ENCODE data around the gene SYT1.

The SYT1 gene

DNA sequence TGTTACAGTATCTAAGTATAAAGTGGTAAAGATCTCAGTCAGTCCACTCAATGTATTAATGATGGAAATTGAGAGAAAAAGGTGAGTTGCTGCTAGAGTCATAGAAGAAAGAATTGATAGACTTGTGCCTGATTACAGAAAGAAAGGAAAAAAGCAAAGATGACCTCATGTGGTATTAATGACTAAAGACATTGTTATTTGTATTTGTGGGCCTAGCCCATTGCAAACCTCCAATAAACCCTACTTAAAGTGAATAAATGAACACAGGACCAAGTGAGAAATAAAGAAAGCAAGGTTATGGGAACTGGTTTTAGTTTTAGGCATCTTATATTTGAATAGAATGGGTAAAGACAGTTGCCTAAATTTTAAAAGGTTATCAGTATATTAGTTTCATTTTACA, 105.5 kb downstream of the SYT1 start:
- TF ChIP-seq PPARA (CRISPR knock-in tag; IDR thresholded peaks at IDR 0.05; ENCODE audit: borderline replicate concordance) (no peak), CREB5 (CRISPR knock-in tag; IDR thresholded peaks at IDR 0.05; ENCODE audit: low read depth) (no peak), ZNF8 (CRISPR knock-in tag; IDR thresholded peaks at IDR 0.05) (no peak), CSDC2 (CRISPR knock-in tag; IDR thresholded peaks at IDR 0.05) (no peak), ISL1 (CRISPR knock-in tag; IDR thresholded peaks at IDR 0.05) (no peak), ZC3H10 (CRISPR knock-in tag; IDR thresholded peaks at IDR 0.05) (no peak), TSHZ2 (CRISPR knock-in tag; IDR thresholded peaks at IDR 0.05) (no peak), ZNF565 (CRISPR knock-in tag; conservative IDR thresholded peaks at IDR 0.05; ENCODE audit: low read depth) (no peak), CSRNP3 (CRISPR knock-in tag; IDR thresholded peaks at IDR 0.05) (no peak), RARB (CRISPR knock-in tag; IDR thresholded peaks at IDR 0.05) (no peak), TCF4 (CRISPR knock-in tag; IDR thresholded peaks at IDR 0.05; ENCODE audit: borderline replicate concordance) (no peak), TOX (CRISPR knock-in tag; IDR thresholded peaks at IDR 0.05; ENCODE audit: borderline replicate concordance) (no peak), GLIS3 (CRISPR knock-in tag; IDR thresholded peaks at IDR 0.05) (no peak), ZNF70 (CRISPR knock-in tag; IDR thresholded peaks at IDR 0.05) (no peak), BACH2 (CRISPR knock-in tag; IDR thresholded peaks at IDR 0.05; ENCODE audit: borderline replicate concordance) (no peak), ZFP3 (CRISPR knock-in tag; IDR thresholded peaks at IDR 0.05) (no peak), ESRRG (CRISPR knock-in tag; IDR thresholded peaks at IDR 0.05) (no peak), ZFP30 (CRISPR knock-in tag; IDR thresholded peaks at IDR 0.05) (no peak)
- ATAC-seq, result no peak

DNA sequence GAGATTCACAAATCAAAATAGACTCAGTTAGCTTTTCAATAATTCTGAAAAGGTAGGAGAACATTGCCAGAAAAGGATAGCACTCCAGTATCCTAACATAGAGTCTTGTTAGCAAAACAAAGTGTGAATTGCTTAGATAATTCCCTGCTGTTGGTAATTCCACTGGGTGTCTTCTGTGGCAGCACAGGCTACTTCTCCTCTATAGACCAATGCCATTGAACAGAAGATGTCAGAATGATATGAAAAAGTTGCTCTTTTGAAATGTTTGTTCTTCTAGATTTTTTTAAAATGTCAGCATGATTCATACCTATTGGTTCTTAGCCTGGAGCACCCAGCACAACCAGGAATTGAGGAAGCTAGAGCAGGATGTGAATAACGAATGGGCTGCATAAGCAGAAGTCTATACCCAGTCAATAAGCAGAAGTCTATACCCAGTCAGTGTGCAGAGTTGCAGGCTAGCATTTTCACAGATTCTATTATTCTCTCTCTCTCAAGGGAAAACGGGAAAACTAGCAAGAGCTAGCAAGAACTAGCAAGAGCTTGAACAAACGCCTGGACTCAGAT, 112.8 kb downstream of the SYT1 start:
- no peak for TF ChIP-seq SNAI2 (CRISPR knock-in tag; IDR thresholded peaks at IDR 0.05)
- no peak for TF ChIP-seq RARB (CRISPR knock-in tag; IDR thresholded peaks at IDR 0.05)
- TF ChIP-seq ZNF70 (CRISPR knock-in tag; IDR thresholded peaks at IDR 0.05), result no peak
- no peak for TF ChIP-seq PPARA (CRISPR knock-in tag; IDR thresholded peaks at IDR 0.05; ENCODE audit: borderline replicate concordance)
- no peak for TF ChIP-seq ZNF565 (CRISPR knock-in tag; conservative IDR thresholded peaks at IDR 0.05; ENCODE audit: low read depth)
- TF ChIP-seq CSRNP3 (CRISPR knock-in tag; IDR thresholded peaks at IDR 0.05), result no peak
- no peak for TF ChIP-seq PATZ1 (CRISPR knock-in tag; IDR thresholded peaks at IDR 0.05; ENCODE audit: borderline replicate concordance)
- TF ChIP-seq CSDC2 (CRISPR knock-in tag; IDR thresholded peaks at IDR 0.05), result no peak
- no peak for TF ChIP-seq ARNTL (CRISPR knock-in tag; IDR thresholded peaks at IDR 0.05; ENCODE audit: borderline replicate concordance, low read depth)
- TF ChIP-seq, protein P1, sequence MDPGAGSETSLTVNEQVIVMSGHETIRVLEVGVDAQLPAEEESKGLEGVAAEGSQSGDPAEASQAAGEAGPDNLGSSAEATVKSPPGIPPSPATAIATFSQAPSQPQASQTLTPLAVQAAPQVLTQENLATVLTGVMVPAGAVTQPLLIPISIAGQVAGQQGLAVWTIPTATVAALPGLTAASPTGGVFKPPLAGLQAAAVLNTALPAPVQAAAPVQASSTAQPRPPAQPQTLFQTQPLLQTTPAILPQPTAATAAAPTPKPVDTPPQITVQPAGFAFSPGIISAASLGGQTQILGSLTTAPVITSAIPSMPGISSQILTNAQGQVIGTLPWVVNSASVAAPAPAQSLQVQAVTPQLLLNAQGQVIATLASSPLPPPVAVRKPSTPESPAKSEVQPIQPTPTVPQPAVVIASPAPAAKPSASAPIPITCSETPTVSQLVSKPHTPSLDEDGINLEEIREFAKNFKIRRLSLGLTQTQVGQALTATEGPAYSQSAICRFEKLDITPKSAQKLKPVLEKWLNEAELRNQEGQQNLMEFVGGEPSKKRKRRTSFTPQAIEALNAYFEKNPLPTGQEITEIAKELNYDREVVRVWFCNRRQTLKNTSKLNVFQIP (CRISPR knock-in tag; IDR thresholded peaks at IDR 0.05; ENCODE audit: borderline replicate concordance, low read depth), result no peak
- no peak for TF ChIP-seq ZNF8 (CRISPR knock-in tag; IDR thresholded peaks at IDR 0.05)
- TF ChIP-seq TSHZ2 (CRISPR knock-in tag; IDR thresholded peaks at IDR 0.05), result no peak
- TF ChIP-seq CREB5 (CRISPR knock-in tag; IDR thresholded peaks at IDR 0.05; ENCODE audit: low read depth), result no peak
- TF ChIP-seq OSR1 (CRISPR knock-in tag; IDR thresholded peaks at IDR 0.05), result no peak
- TF ChIP-seq ZC3H10 (CRISPR knock-in tag; IDR thresholded peaks at IDR 0.05), result no peak
- no peak for TF ChIP-seq TCF4 (CRISPR knock-in tag; IDR thresholded peaks at IDR 0.05; ENCODE audit: borderline replicate concordance)
- TF ChIP-seq TOX (CRISPR knock-in tag; IDR thresholded peaks at IDR 0.05; ENCODE audit: borderline replicate concordance), result no peak
- no peak for TF ChIP-seq ISL1 (CRISPR knock-in tag; IDR thresholded peaks at IDR 0.05)
- no peak for TF ChIP-seq BACH2 (CRISPR knock-in tag; IDR thresholded peaks at IDR 0.05; ENCODE audit: borderline replicate concordance)
- TF ChIP-seq ESRRG (CRISPR knock-in tag; IDR thresholded peaks at IDR 0.05), result no peak
- no peak for ATAC-seq

Measured in SK-N-SH treated with all-trans-retinoic acid at 6 μM for 48 hours (cell line).